DOHH2 (cell line): Measurements from ENCODE around the gene APOA5.
"Not testable (repeated sequence)": the region's sequence is repeated elsewhere in the genome, so short reads cannot be mapped to it uniquely, and the experiment has no call there.

Source experiments
- H3F3A ChIP-seq: fragments of 200-600 bp; sonication (generic), shearing (Covaris generic); 2 replicates; pipeline ENCODE4 v1.6.0; 2016; ENCODE audit warnings: antibody characterized with exemption, mild to moderate bottlenecking; ENCODE audit not compliant: control insufficient read depth, insufficient read depth
- H3K27ac ChIP-seq: fragments of 200-600 bp; sonication (generic); 2 replicates; pipeline ENCODE4 v1.5.1; 2014; ENCODE audit warnings: low read depth, mild to moderate bottlenecking, low read length, moderate library complexity
- H3K27me3 ChIP-seq: fragments of 200-600 bp; sonication (generic); 2 replicates; pipeline ENCODE4 v1.6.1; 2014; ENCODE audit warnings: mild to moderate bottlenecking, low read length, mixed read lengths; ENCODE audit not compliant: control insufficient read depth
- H3K36me3 ChIP-seq: fragments of 200-600 bp; sonication (generic); 2 replicates; pipeline ENCODE4 v1.6.1; 2014; ENCODE audit warnings: mild to moderate bottlenecking, low read length, moderate library complexity, mixed read lengths; ENCODE audit not compliant: control insufficient read depth
- H3K4me1 ChIP-seq: fragments of 200-600 bp; sonication (generic); 2 replicates; pipeline ENCODE4 v1.6.1; 2014; ENCODE audit warnings: mild to moderate bottlenecking, low read length, mixed read lengths; ENCODE audit not compliant: control insufficient read depth
- H3K4me2 ChIP-seq: fragments of 200-600 bp; sonication (generic); 2 replicates; pipeline ENCODE4 v1.6.0; 2014; ENCODE audit warnings: mild to moderate bottlenecking, low read length, moderate library complexity
- H3K4me3 ChIP-seq: fragments of 200-600 bp; sonication (generic); 2 replicates; pipeline ENCODE4 v1.5.1; 2014; ENCODE audit warnings: mild to moderate bottlenecking, low read length, mixed read lengths
- H3K79me2 ChIP-seq: fragments of 200-600 bp; sonication (generic); 2 replicates; pipeline ENCODE4 v1.6.1; 2014; ENCODE audit warnings: mild to moderate bottlenecking, low read length, mixed read lengths; ENCODE audit not compliant: control insufficient read depth
- H3K9me2 ChIP-seq: fragments of 200-600 bp; sonication (generic); replicated peaks from 2 replicates; pipeline ENCODE4 v1.6.1; 2014; ENCODE audit warnings: mild to moderate bottlenecking, low read length, mixed read lengths; ENCODE audit not compliant: control insufficient read depth
- H3K9me3 ChIP-seq: fragments of 200-600 bp; sonication (generic); 2 replicates; pipeline ENCODE4 v1.6.1; 2014; ENCODE audit warnings: antibody characterized with exemption, low read length, mixed read lengths; ENCODE audit not compliant: control insufficient read depth, insufficient read depth
- H4K20me1 ChIP-seq: fragments of 200-600 bp; sonication (generic); 2 replicates; pipeline ENCODE4 v1.6.0; 2014; ENCODE audit warnings: low read depth, mild to moderate bottlenecking, antibody characterized with exemption, low read length, moderate library complexity; ENCODE audit not compliant: control insufficient read depth, insufficient read depth
- EZH2phosphoT487 ChIP-seq: fragments of 200-600 bp; sonication (generic); IDR thresholded peaks from 2 replicates; pipeline ENCODE4 v1.6.1; 2017; ENCODE audit warnings: borderline replicate concordance, mild to moderate bottlenecking, antibody characterized with exemption, low read length, moderate library complexity, mixed read lengths
- TF ChIP-seq, protein P1 (sequence below): fragments of 200-600 bp; sonication (generic); IDR thresholded peaks from one replicate; pipeline ENCODE4 v1.5.1; 2014; ENCODE audit warnings: antibody characterized with exemption, mild to moderate bottlenecking, low read depth, low read length; ENCODE audit not compliant: poor library complexity, severe bottlenecking

Gene APOA5

GRCh38 chr11:116772443-116773202 lies 19.1 kb downstream of the APOA5 start, which contains the start of gene BUD13:
Gene BUD13, minus strand, starts transcription at chr11:116772987. Its CDS starts 23 bp downstream, at chr11:116772964.
- Histone ChIP-seq H3K27ac (peak within 1 kb of the TSS; percentile 78), H3K9me3 (no peaks in the 10 kb centered on the region), H4K20me1 (no peaks in the 10 kb centered on the region), H3F3A (peaks cover 18% of the 10 kb centered on the region; the same call in 1 of the 2 replicates), H3K4me1 (peaks cover 29% of the 10 kb centered on the region), H3K79me2 (peaks cover 39% of the 10 kb centered on the region), H3K9me2 (no peaks in the 10 kb centered on the region), H3K4me2 (peak within 1 kb of the TSS; percentile 83), H3K4me3 (peak within 1 kb of the TSS; percentile 85), H3K27me3 (no peaks in the 10 kb centered on the region), H3K36me3 (peaks cover 55% of the 10 kb centered on the region)
- TF ChIP-seq EZH2phosphoT487: no peak
- TF ChIP-seq, protein P1, sequence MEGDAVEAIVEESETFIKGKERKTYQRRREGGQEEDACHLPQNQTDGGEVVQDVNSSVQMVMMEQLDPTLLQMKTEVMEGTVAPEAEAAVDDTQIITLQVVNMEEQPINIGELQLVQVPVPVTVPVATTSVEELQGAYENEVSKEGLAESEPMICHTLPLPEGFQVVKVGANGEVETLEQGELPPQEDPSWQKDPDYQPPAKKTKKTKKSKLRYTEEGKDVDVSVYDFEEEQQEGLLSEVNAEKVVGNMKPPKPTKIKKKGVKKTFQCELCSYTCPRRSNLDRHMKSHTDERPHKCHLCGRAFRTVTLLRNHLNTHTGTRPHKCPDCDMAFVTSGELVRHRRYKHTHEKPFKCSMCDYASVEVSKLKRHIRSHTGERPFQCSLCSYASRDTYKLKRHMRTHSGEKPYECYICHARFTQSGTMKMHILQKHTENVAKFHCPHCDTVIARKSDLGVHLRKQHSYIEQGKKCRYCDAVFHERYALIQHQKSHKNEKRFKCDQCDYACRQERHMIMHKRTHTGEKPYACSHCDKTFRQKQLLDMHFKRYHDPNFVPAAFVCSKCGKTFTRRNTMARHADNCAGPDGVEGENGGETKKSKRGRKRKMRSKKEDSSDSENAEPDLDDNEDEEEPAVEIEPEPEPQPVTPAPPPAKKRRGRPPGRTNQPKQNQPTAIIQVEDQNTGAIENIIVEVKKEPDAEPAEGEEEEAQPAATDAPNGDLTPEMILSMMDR: no peak

DNA sequence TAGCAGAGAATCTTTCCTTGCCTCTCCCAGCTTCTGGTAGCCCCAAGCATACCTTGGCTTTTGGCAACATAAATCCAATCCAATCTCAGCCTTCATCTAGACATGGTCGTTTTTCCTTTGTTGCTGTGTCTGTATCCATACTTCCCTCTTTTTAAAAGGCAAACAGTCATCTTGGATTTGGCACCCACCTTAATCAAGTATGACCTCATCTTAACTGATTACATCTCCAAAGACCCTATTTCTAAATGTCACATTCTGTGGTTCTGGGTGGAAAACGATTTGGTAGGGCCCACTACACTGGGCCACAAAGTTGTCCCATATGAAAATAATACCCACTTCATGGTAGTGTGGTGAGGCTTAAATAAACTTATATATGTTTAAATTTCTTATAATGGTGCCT lies 19.7 kb downstream of the APOA5 start:
- peaks cover 39% of the 10 kb centered on the region for H3K79me2 ChIP-seq
- peak overlapping the region; percentile 85 for H3K4me3 ChIP-seq
- H3K27ac ChIP-seq: peak overlapping the region; percentile 77
- H3K27me3 ChIP-seq: no peaks in the 10 kb centered on the region
- H3K36me3 ChIP-seq: peaks cover 51% of the 10 kb centered on the region
- peak overlapping the region; percentile 81 for H3K4me2 ChIP-seq
- no peaks in the 10 kb centered on the region for H3K9me2 ChIP-seq
- TF ChIP-seq, protein P1: no peak
- no peak for TF ChIP-seq EZH2phosphoT487
- H3F3A ChIP-seq: peaks cover 16% of the 10 kb centered on the region; the same call in 1 of the 2 replicates
- H4K20me1 ChIP-seq: no peaks in the 10 kb centered on the region
- H3K9me3 ChIP-seq: no peaks in the 10 kb centered on the region
- peaks cover 29% of the 10 kb centered on the region for H3K4me1 ChIP-seq

DNA sequence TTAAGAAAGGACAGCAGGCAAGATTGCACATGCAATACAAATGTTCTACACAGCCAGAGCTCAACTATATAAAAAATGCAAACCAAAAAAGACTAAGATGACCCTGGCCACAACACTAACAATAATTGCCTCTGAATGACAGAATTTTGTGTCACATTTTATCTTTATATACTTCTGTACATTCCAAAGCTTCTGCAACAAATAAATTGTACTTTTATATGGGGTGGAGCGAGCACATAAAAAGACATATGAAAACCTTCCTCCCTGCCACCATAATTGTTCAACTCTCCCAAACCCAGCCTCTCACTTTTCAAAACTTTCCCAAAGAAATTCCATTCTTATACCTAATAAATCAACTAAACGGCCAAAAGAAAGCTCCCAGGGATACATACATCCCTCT lies 29.5 kb downstream of the APOA5 start:
- H3K4me1 ChIP-seq: no peaks in the 10 kb centered on the region
- H4K20me1 ChIP-seq: no peaks in the 10 kb centered on the region
- no peaks in the 10 kb centered on the region for H3K9me2 ChIP-seq
- peaks cover 12% of the 10 kb centered on the region for H3K79me2 ChIP-seq
- no peak overlapping the region for H3K4me3 ChIP-seq
- TF ChIP-seq, protein P1: no peak
- TF ChIP-seq EZH2phosphoT487: no peak
- no peak overlapping the region for H3K4me2 ChIP-seq
- H3F3A ChIP-seq: no peaks in the 10 kb centered on the region
- peaks cover 91% of the 10 kb centered on the region for H3K36me3 ChIP-seq
- H3K27me3 ChIP-seq: no peaks in the 10 kb centered on the region
- no peaks in the 10 kb centered on the region for H3K9me3 ChIP-seq
- no peak overlapping the region for H3K27ac ChIP-seq

GRCh38 chr11:116756044-116756443 lies 35.6 kb downstream of the APOA5 start:
- H3K4me3 ChIP-seq, H3K4me1 ChIP-seq, H3K9me2 ChIP-seq, H3F3A ChIP-seq, H3K27me3 ChIP-seq, H4K20me1 ChIP-seq, H3K9me3 ChIP-seq, H3K27ac ChIP-seq, H3K4me2 ChIP-seq, H3K79me2 ChIP-seq: not testable (repeated sequence)
- peaks cover 90% of the 10 kb centered on the region for H3K36me3 ChIP-seq
